Tibial artery (tissue), 4 donors: ENCODE measurements around the gene NUDT16L1.

Source experiments
- DNase-seq, 2 donors: peaks; one replicate each; pipeline ENCODE4 v3.0.0-alpha.2; 2019
- H3K27ac ChIP-seq, 2 donors: fragments of 200-600 bp; sonication (generic) in 1 of 2; 1 replicate in 1 of 2; 2 replicates in 1 of 2; pipeline ENCODE4 v1.5.1; 2018 to 2019; ENCODE audit warnings: mild to moderate bottlenecking in 1 of 2
- H3K27me3 ChIP-seq, 2 donors: fragments of 200-600 bp; sonication (generic) in 1 of 2; one replicate each; pipeline versions ENCODE4 v1.5.1 to v1.6.0; 2016 to 2019
- H3K36me3 ChIP-seq, 3 donors: fragments of 200-600 bp; sonication (generic) in 2 of 3; one replicate each; pipeline ENCODE4 v1.5.1; 2016 to 2019; ENCODE audit warnings: mild to moderate bottlenecking in 2 of 3
- H3K4me1 ChIP-seq, 4 donors: fragments of 200-600 bp; sonication (generic) in 2 of 4; 1 replicate in 3 of 4; 2 replicates in 1 of 4; pipeline ENCODE4 v1.5.1; 2016 to 2019
- H3K4me3 ChIP-seq, 2 donors: fragments of 200-600 bp; sonication (generic) in 1 of 2; 1 replicate in 1 of 2; 2 replicates in 1 of 2; pipeline ENCODE4 v1.5.1; 2018 to 2019; ENCODE audit warnings: mild to moderate bottlenecking in 2 of 2
- H3K9me3 ChIP-seq, 3 donors: fragments of 200-600 bp; sonication (generic) in 1 of 3; one replicate each; pipeline ENCODE4 v1.5.1; 2016 to 2019
- CTCF ChIP-seq, 2 experiments: fragments of 200-600 bp in 1 of 2; fragments of 450-650 bp in 1 of 2; IDR thresholded peaks; one replicate each; pipeline ENCODE4 v1.5.1; 2017 to 2019; ENCODE audit warnings: antibody characterized with exemption in 2 of 2, mild to moderate bottlenecking in 1 of 2, moderate library complexity in 1 of 2
- intact Hi-C: fragments of 100-400 bp; cut with DNase I; formaldehyde crosslinking; loops from one replicate; pipeline ENCODE4 v1.15.0; 2023; ENCODE audit warnings: low total_unique reads

NUDT16L1 gene

GRCh38 chr16:4714996-4715395 is 21.6 kb downstream of the NUDT16L1 start:
- intact Hi-C loops: no loop called here
- no peak for DNase-seq
- Histone ChIP-seq H3K27me3 (no peaks in the 10 kb centered on the region), H3K9me3 (no peaks in the 10 kb centered on the region), H3K4me1 (no peaks in the 10 kb centered on the region), H3K4me3 (no peak overlapping the region), H3K36me3 (peaks cover 34 to 89% (median 45%) of the 10 kb centered on the region in 3 donors), H3K27ac (no peak overlapping the region)
- no peak for TF ChIP-seq CTCF (IDR thresholded peaks at IDR 0.05)

- no peak for TF ChIP-seq CTCF (IDR thresholded peaks at IDR 0.05)
- Histone ChIP-seq H3K9me3 (no peaks in the 10 kb centered on the region), H3K4me3 (no peak overlapping the region), H3K4me1 (no peaks in the 10 kb centered on the region), H3K27me3 (no peaks in the 10 kb centered on the region), H3K36me3 (peaks cover 26 to 72% (median 29%) of the 10 kb centered on the region in 3 donors), H3K27ac (no peak overlapping the region)
- DNase-seq: no peak
- intact Hi-C loops: no loop called here
Measured at GRCh38 chr16:4718466-4718865, 25.1 kb downstream of the NUDT16L1 start.

GRCh38 chr16:4723071-4723767 is 29.9 kb downstream of the NUDT16L1 start:
- no peak for DNase-seq
- intact Hi-C loops: no loop called here
- peaks cover 22 to 76% (median 26%) of the 10 kb centered on the region in 3 donors for H3K36me3 ChIP-seq
- H3K27ac ChIP-seq: no peak overlapping the region
- H3K27me3 ChIP-seq: no peaks in the 10 kb centered on the region
- H3K4me1 ChIP-seq: no peaks in the 10 kb centered on the region
- H3K4me3 ChIP-seq: no peak overlapping the region
- H3K9me3 ChIP-seq: no peaks in the 10 kb centered on the region
- TF ChIP-seq CTCF (IDR thresholded peaks at IDR 0.05): no peak

GRCh38 chr16:4724661-4725270 is 31.4 kb downstream of the NUDT16L1 start:
- no peak overlapping the region for H3K4me3 ChIP-seq
- H3K9me3 ChIP-seq: no peaks in the 10 kb centered on the region
- H3K36me3 ChIP-seq: peaks cover 33 to 81% (median 37%) of the 10 kb centered on the region in 3 donors
- H3K4me1 ChIP-seq: no peaks in the 10 kb centered on the region
- TF ChIP-seq CTCF (IDR thresholded peaks at IDR 0.05): no peak
- H3K27ac ChIP-seq: no peak overlapping the region
- intact Hi-C loops: no loop called here
- no peak for DNase-seq
- no peaks in the 10 kb centered on the region for H3K27me3 ChIP-seq

- H3K4me1 ChIP-seq: no peaks in the 10 kb centered on the region
- no peak overlapping the region for H3K27ac ChIP-seq
- no peak overlapping the region for H3K4me3 ChIP-seq
- no peaks in the 10 kb centered on the region for H3K9me3 ChIP-seq
- intact Hi-C loops: no loop called here
- peaks cover 34 to 96% (median 52%) of the 10 kb centered on the region in 3 donors for H3K36me3 ChIP-seq
- no peak for DNase-seq
- H3K27me3 ChIP-seq: no peaks in the 10 kb centered on the region
- TF ChIP-seq CTCF (IDR thresholded peaks at IDR 0.05): no peak
Measured at GRCh38 chr16:4726616-4727015, 33.3 kb downstream of the NUDT16L1 start.
